ENCODE results near the gene GKAP1.
"Not testable (repeated sequence)": the region's sequence is repeated elsewhere in the genome, so short reads cannot be mapped to it uniquely, and the experiment has no call there.

The GKAP1 gene

DNA sequence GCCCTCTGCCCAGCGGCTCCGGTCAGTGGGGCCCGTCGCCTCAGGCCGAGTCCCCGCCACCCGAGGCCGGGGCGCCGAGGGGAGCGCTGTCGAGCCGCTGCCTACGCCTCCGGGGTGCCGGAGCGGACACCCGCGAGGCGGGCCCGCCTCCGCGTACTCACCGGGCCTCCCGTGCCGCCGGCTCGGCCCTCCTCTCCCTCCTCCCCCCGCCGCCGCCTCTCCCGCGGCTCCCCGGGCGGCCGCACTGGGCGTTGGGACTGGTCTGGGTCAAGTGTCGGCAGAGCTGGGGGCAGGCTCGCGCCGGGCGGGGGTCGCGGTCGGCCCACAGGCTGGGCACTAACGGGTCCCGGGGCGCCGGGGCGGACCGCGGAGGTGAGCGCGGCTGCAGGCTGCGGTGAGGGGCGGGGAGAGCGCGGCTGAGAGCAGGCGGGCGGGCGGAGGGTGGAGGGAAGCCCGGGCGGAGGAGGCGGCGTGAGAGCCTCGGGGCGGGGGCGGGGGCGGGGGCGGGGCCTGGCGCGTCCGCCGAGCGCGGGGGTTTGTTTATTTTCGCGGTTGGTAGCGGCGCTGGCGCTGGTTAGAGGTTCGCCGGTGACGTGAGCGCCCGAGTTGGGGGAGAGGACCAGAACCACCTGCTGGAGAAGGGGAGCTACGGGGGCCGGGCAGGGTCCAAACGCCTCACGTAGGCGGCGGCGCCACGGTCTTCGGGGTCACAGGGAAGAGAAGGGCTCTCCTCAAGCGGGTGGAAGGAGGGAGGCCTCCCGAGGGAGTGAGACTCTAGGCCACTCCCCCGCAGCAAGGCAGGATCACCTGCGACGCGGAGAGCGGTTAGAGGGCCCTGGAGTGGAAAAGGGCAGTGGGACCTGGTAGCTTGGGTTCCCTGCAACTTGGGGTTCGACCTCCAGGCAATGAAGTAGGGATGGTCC is at the start of gene GKAP1:
GKAP1 (minus strand) TSS at position 414 of the 923 bp plus-strand sequence. CDS start 11,252 bp downstream, outside the sequence.
- peak; percentile 62 for DNase-seq (ENCODE audit: low read depth)

DNA sequence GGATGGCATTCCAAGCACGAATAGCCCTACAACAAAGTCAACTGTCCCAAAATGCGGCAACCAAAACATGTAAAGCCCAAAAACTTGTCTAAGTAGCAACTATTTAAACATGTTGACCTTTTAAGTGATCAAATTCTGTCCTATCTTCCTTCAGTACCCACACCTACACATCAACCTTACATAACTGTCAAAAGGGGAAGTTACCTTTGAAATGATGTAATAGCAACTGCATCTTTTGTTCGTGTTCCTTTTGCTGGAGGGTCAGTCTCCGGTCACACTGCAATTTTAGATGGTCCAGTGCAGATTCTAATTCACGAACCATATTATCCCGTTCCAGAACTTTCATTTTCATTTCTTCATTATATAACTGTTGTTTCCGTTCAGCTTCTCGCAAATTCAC is 32.3 kb upstream of the GKAP1 start:
- not testable (repeated sequence) for DNase-seq (ENCODE audit: low read depth)

- not testable (repeated sequence) for DNase-seq (ENCODE audit: low read depth)
These were observed 19.6 kb upstream of the GKAP1 start for GRCh38 chr9:83837070-83837643.

DNA sequence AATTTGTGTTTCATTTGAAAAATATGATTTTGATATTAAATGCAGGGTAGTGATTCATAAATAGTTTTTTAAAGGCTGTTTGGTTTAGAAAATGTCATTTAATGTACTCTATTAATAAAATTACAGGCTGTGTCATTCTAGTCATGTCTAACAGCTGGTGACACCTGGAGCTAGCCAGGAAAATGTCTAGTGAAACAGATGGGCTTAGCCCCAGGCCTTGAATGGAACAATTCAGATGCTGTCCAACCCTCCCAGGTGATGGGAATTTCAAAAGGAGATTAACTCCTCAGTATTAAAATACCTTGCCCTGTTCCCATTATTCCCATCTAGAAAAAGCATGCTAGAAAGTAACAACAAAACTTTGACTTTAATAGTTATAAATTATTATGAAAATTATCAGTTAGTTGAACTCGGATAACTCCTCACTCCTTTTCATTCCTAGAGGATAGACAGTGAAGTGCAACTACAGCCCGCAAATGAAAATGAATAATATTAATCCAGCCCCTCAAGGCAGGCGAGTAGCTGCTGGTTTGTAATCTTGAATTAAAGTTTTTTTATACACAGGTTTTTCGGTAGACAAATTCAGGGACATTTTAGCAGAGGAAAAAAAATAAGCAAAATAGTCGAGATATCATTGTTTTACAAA is 13.0 kb upstream of the GKAP1 start:
- DNase-seq (ENCODE audit: low read depth), result not testable (repeated sequence)

GRCh38 chr9:83824986-83825623 is 7.5 kb upstream of the GKAP1 start:
- DNase-seq (ENCODE audit: low read depth), result peak; percentile 63

DNA sequence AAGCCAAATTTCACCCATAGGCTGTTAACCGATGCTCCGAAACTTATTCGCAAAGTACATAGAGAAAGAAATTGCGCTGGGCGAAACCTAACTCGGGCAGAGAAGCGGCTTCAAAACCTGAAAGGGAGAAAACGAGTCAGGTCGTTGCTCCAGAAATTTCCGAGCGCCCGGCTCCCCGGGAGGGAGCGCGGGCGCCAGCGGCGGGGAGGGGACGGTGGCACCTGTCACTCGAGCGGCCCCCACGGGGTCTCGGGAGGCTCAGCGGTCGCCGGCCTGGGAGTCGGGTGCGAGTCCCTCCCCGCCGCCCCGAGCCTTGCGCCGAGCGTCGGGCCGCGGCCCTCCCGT is 586 bp downstream of the GKAP1 start:
- DNase-seq (ENCODE audit: low read depth), result peak; percentile 2

DNA sequence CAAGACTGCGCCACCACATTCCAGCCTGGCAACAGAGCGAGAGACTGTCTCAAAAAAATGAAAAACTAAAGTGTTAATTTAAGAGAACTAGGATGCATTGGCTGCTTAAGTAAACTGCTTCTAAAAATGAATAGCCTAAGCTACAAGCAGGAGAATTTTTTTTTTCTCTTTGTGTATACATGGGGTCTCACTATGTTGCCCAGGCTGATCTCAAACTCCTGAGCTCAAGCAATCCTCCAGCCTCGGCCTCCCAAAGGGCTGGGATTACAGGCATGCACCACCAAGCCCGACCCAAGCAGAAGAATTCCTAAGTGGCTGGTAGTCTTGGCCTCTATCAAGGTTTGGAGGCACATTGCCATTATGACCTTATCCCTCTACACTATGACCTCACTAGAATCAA is 2.4 kb downstream of the GKAP1 start:
- not testable (repeated sequence) for DNase-seq (ENCODE audit: low read depth)

DNA sequence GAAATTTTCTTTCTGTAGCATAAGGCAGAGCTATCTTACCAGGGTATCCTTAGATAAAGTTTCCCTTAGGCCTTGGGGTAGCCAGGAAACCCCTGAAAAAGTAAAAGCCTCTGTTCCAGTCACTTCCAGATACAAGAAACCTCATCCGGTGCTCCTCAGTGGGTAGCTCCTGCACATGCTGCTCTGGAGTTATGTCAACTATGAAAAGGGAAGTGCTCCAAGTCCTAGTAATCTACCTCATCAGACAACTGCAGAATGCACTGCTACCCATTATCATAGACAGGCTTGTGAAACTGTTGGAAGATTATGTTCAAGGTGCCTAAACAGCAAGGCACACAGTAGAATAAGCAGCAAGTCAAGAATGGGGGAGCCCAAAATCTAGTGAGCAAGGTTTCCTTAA is 8.4 kb downstream of the GKAP1 start:
- DNase-seq (ENCODE audit: low read depth), result not testable (repeated sequence)

GRCh38 chr9:83804454-83804853 is 13.1 kb downstream of the GKAP1 start:
- not testable (repeated sequence) for DNase-seq (ENCODE audit: low read depth)

- DNase-seq (ENCODE audit: low read depth), result not testable (repeated sequence)
These were observed 13.6 kb downstream of the GKAP1 start for GRCh38 chr9:83803941-83804340.

DNA sequence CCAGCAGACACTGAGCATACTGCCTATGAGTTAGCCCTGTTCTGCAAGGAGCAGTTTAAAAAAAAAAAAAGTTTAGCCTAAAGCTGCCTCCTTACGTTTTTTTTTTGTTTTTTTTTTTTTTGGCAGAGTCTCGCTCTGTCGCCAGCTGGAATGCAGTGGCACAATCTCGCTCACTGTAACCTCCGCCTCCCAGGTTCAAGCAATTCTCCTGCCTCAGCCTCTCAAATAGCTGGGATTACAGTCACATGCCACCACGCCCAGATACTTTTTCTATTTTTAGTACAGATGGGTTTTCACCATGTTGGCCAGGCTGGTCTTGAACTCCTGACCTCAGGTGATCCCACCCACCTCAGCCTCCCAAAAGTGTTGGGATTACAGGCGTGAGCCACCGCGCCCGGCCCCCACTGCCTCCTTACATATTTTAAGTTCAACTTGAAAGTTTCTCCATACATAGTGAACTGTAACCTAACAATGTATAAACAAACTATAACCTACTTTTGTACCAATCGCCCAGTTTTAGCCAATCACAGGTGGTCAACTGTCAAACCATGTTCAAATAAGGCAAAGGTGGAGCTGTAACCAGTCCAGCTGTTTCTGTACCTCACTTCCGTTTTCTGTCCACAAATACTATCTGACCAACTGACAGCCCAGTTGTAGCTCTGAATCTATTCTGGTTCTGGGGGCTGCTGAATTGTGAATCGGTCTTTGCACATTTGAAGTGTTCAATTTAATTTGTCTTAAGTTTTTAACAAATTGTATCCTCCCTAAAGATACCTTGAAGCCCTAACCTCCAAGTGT is 17.1 kb downstream of the GKAP1 start:
- DNase-seq (ENCODE audit: low read depth), result peak; percentile 1

DNA sequence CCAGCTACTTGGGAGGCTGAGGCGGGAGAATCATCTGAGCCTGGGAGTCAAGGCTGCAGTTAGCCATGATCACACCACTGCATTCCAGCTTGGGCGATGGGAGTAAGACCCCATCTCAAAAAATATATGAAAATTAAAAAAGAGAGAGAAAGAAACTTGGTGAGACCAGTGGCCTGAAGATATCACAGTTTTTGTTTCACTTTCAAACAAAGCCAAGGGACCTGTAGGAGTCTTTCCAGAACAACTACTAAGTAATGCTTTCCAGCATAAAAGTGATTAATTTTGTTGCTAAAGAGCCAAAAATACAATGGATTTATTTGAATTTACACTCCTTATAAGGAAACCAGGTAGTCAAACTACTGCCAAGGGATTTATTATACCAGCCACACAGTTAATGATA is 23.5 kb downstream of the GKAP1 start:
- DNase-seq (ENCODE audit: low read depth), result no peak

DNA sequence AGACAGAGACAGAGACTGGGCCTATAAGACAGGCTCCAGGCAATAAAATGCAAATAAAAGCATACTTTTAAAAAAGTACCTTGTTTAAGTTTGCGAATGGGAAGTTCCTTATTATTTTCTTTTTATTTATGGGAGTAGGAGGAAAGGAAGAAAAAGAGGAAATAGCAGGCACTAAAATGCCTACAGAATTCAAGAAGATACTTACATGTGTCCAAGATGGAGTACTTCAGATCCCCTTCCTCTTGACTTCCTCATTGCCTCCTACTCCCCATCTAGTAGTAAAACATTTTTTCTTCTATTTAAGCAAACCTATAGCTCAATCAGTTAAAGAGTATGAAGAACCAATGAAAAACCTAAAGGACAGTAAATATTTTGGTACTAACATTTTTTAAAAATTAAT is 24.8 kb downstream of the GKAP1 start:
- no peak for DNase-seq (ENCODE audit: low read depth)

DNA sequence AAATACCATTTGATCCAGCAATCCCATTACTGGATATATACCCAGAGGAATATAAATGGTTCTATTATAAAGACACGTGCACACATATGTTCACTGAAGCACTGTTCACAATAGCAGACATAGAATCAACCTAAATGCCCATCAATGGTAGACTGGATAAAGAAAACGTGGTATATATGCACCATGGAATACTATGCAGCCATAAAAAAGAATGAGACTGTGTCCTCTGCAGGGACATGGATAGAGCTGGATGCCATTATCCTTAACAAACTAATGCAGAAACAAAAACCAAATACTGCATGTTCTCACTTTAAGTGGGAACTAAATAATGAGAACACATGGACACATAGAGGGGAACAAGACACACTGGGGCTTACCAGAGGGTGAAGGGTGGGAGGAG is 39.4 kb downstream of the GKAP1 start:
- DNase-seq (ENCODE audit: low read depth), result no peak

- no peak for DNase-seq (ENCODE audit: low read depth)
These were observed 41.6 kb downstream of the GKAP1 start for GRCh38 chr9:83775932-83776331.

- DNase-seq (ENCODE audit: low read depth), result no peak
These were observed 44.7 kb downstream of the GKAP1 start for GRCh38 chr9:83772860-83773259.

GRCh38 chr9:83765376-83765775 is 52.2 kb downstream of the GKAP1 start:
- DNase-seq (ENCODE audit: low read depth), result no peak

DNA sequence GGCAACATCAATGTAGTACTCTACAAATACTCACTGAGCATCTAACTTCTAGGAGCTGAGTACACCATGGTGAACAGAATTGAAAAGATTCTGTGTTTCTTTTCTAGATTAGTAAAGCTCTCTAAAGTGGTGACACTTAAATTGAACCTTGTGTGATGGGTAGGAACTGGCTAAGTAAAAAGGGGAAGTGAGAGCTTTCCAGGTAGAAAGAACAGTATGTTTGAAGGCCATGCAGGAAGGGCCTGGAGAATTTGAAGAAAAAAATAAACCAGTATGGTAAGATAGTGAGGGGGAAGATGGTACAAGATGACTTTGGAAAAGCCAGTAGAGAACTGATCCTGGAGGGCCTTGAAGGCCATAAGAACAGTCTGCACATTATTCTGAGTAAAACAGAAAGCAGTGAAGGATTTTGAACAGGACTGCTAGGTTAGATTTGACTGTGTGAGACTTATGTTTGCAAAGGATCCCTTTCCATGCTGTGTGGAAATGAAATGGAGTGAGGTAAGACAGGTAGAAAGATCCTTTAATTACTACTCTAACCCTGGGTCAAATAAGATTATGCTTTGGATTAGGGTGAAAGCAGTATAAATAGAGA is 63.1 kb downstream of the GKAP1 start:
- no peak for DNase-seq (ENCODE audit: low read depth)

DNA sequence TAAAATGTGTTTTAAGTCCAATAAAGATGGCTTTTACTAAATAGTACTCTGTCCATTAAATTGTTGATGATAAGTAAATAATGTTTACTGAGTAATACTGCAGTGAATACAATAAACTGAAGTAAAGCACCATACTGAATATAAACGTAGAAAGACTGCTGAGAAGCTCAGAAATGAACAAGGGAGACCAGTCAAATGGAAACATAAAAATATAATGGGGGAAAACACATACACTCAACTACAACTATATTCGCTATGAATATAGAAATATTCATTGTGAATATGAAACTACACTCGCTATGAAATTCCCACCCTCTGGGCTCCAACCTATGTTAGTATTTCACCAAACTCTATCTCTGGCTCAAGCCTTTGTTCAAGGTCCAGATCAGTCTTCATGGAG is 67.9 kb downstream of the GKAP1 start:
- no peak for DNase-seq (ENCODE audit: low read depth)

DNA sequence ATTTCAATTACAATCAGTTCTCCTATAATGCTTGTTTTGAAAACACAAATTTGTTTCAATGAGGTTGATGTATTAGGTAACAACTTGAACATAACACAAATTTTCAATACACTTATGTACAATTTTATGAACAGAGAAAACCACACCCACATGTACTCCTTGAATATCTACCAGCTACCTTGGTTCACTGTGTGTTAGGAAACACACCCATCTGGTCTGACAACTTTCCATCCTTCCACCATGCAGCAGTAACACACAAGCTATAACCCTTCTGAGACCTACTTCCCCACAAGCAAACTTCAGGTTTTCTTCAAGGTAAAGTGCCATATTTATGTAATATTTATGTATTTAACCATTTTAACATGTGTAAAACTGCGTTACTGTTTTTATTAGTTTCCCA is 73.4 kb downstream of the GKAP1 start:
- DNase-seq (ENCODE audit: low read depth), result no peak

DNA sequence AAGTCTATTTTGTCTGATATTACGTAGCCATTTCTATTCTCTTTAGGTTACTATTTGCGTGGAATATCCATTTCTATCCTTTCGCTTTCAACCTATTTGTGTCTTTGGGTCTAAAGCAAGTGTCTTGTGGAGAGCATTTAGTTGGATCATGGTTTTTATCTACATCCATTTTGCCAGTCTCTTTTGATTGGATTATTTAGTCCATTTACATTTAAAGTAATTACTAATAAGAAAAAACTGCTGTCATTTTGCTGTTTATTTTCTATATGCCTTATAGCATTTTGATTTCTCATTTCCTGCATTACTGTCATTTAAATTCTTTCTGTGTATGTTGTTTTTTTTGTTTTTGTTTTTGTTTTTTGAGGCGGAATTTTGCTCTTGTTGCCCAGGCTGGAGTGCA is 83.8 kb downstream of the GKAP1 start:
- no peak for DNase-seq (ENCODE audit: low read depth)

Measured in EH (cell line).